Osteocyte (in vitro differentiated cells): ENCODE data around the gene AKAP6. TPM values are rescaled to one million over a fixed set of nuclear protein-coding genes. Genes with fewer than 3 reads are reported as not detected.

ENCODE experiments used
- DNase-seq: peaks from one replicate; pipeline ENCODE4 v3.0.0; 2021; ENCODE audit warnings: mixed read lengths; ENCODE audit not compliant: unreplicated experiment; ENCODE audit errors: extremely low spot score
- H3K27ac Mint-ChIP-seq: one replicate; pipeline ENCODE4 v1.8.0; 2021; ENCODE audit warnings: mild to moderate bottlenecking, mixed read lengths; ENCODE audit not compliant: unreplicated experiment
- H3K27me3 Mint-ChIP-seq: one replicate; pipeline ENCODE4 v1.8.0; 2021; ENCODE audit warnings: mixed read lengths; ENCODE audit not compliant: unreplicated experiment
- H3K36me3 Mint-ChIP-seq: one replicate; pipeline ENCODE4 v1.8.0; 2021; ENCODE audit warnings: mixed read lengths; ENCODE audit not compliant: unreplicated experiment
- H3K4me1 Mint-ChIP-seq: one replicate; pipeline ENCODE4 v1.8.0; 2021; ENCODE audit warnings: mixed read lengths; ENCODE audit not compliant: unreplicated experiment
- H3K4me3 Mint-ChIP-seq: one replicate; pipeline ENCODE4 v1.8.0; 2021; ENCODE audit warnings: mild to moderate bottlenecking, moderate library complexity, mixed read lengths; ENCODE audit not compliant: unreplicated experiment
- H3K9me3 Mint-ChIP-seq: one replicate; pipeline ENCODE4 v1.8.0; 2021; ENCODE audit warnings: mixed read lengths; ENCODE audit not compliant: unreplicated experiment
- CTCF ChIP-seq: fragments of 200-600 bp; sonication (generic); IDR thresholded peaks from 2 replicates; pipeline ENCODE4 v1.5.0; 2021; ENCODE audit warnings: antibody characterized with exemption, mild to moderate bottlenecking, moderate library complexity
- total RNA-seq: library from RNA; stranded (reverse); gene quantifications from 2 replicates; pipeline ENCODE4 v1.2.1, GENCODE V29; 2021

The AKAP6 gene
- total RNA-seq, 1 donor from 2014 or later = 4.1 TPM

DNA sequence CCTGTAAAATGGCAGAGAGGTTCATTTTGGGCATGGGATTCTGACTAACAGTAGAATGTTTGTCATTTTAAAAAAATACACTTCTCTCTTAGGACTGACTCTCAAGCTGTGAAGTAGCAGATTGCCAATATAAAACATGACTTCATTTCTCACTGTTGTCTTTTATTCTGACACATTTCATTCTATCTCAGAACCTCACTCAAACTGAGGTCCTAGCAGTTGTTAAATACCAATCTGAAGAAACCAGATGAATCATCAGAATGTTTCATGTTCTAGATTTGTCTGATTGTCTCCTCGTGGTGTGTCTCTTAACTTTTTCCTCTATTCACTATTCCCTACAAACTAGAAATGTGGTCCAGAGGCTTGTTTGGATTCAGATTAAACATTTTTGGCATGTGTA is 333.1 kb downstream of the AKAP6 start:
- TF ChIP-seq CTCF = no peak
- no peaks in the 10 kb centered on the region for H3K27me3 Mint-ChIP-seq
- H3K9me3 Mint-ChIP-seq = no peaks in the 10 kb centered on the region
- H3K4me3 Mint-ChIP-seq = no peak overlapping the region
- no peak for DNase-seq
- H3K27ac Mint-ChIP-seq = no peak overlapping the region
- H3K36me3 Mint-ChIP-seq = no peaks in the 10 kb centered on the region
- peaks cover 17% of the 10 kb centered on the region for H3K4me1 Mint-ChIP-seq

DNA sequence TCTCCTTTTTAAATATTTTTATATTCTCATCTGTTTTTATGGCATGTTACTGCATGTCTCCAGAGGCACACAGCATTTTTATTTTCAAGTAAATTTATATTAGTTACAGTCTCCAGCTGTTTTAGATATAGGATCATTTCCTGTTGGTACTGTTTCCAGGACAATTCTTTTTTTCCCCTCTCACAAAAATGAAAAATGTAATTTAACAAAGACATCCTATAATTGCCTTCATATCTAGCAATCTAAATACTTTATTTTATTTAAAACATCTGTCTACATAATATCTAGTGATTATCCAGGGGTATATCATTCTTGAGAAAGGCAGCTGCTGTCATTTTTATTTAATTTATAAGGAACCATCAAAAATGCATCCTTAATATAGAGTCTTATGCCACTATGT is 337.2 kb downstream of the AKAP6 start:
- Mint-ChIP-seq H3K4me1 (peaks cover 25% of the 10 kb centered on the region), H3K27me3 (no peaks in the 10 kb centered on the region), H3K9me3 (peaks cover 11% of the 10 kb centered on the region), H3K36me3 (no peaks in the 10 kb centered on the region), H3K4me3 (no peak overlapping the region), H3K27ac (peak overlapping the region; percentile 57)
- no peak for DNase-seq
- TF ChIP-seq CTCF = no peak

DNA sequence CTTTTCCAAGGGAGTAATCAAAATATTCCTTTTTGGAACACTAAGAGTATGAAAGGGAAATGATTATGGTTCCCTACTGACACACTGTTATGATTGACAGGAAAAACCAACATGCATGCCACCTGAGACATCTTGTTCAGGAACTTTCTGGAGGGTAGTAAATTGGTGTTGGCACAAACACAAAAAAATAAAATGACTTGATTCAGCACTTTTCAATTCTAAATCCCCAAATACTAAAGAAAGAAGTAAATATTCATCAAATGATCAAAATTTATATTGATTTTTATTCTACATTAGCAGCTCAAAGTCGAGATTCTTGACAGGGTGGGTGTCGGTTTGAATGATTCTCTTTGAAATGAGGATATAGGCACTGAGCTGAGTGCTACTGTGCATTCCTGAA is 338.2 kb downstream of the AKAP6 start:
- H3K4me1 Mint-ChIP-seq = peaks cover 25% of the 10 kb centered on the region
- H3K27ac Mint-ChIP-seq = no peak overlapping the region
- no peaks in the 10 kb centered on the region for H3K36me3 Mint-ChIP-seq
- H3K27me3 Mint-ChIP-seq = no peaks in the 10 kb centered on the region
- DNase-seq = no peak
- peaks cover 13% of the 10 kb centered on the region for H3K9me3 Mint-ChIP-seq
- no peak for TF ChIP-seq CTCF
- H3K4me3 Mint-ChIP-seq = no peak overlapping the region

- Mint-ChIP-seq H3K36me3 (no peaks in the 10 kb centered on the region), H3K27me3 (no peaks in the 10 kb centered on the region), H3K9me3 (peaks cover 13% of the 10 kb centered on the region), H3K4me3 (no peak overlapping the region), H3K27ac (no peak overlapping the region), H3K4me1 (peaks cover 25% of the 10 kb centered on the region)
- TF ChIP-seq CTCF = no peak
- no peak for DNase-seq
Measured at GRCh38 chr14:32667791-32668190, 338.7 kb downstream of the AKAP6 start.

DNA sequence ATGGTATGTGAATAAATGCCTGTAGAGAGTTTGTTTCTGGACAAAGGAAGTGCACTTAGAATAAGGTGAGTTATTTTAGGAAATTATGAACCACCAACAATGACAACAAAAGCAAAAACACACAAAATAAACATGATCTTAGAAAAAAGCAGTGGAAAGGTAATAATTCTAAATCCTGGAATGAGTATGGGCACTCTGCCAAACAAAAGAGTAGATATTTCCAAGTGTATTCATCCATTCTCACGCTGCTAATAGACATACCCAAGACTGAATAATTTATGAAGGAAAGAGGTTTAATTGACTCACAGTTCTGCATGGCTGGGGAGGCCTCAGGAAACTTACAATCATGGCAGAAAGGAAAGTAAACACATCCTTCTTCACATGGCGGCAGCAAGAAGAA is 340.3 kb downstream of the AKAP6 start:
- H3K36me3 Mint-ChIP-seq = no peaks in the 10 kb centered on the region
- H3K9me3 Mint-ChIP-seq = peaks cover 13% of the 10 kb centered on the region
- no peak for DNase-seq
- no peak overlapping the region for H3K27ac Mint-ChIP-seq
- H3K27me3 Mint-ChIP-seq = no peaks in the 10 kb centered on the region
- peaks cover 25% of the 10 kb centered on the region for H3K4me1 Mint-ChIP-seq
- no peak for TF ChIP-seq CTCF
- H3K4me3 Mint-ChIP-seq = no peak overlapping the region
